NCI-H524 treated with DMSO at 0.1 percent for 48 hours (cell line): ENCODE results near the gene ATF6.

Experiments used
- DNase-seq: peaks from one replicate; lab custom pipeline; 2025; lab: John Stamatoyannopoulos, UW

Gene ATF6

GRCh38 chr1:161970036-161970435, 203.9 kb downstream of the ATF6 start:
- no peak for DNase-seq

- no peak for DNase-seq
Observed at GRCh38 chr1:161970633-161971032, 204.5 kb downstream of the ATF6 start.

- no peak for DNase-seq
Observed at GRCh38 chr1:161972828-161973227, 206.7 kb downstream of the ATF6 start.

GRCh38 chr1:161973924-161974845, 208.1 kb downstream of the ATF6 start:
- DNase-seq: no peak

GRCh38 chr1:161978011-161978790, 212.1 kb downstream of the ATF6 start:
- DNase-seq: no peak

- DNase-seq: no peak
Observed at GRCh38 chr1:161981126-161981525, 215.0 kb downstream of the ATF6 start.

GRCh38 chr1:161981735-161982506, 215.8 kb downstream of the ATF6 start:
- DNase-seq: no peak

GRCh38 chr1:161982507-161982895, 216.4 kb downstream of the ATF6 start:
- no peak for DNase-seq

- DNase-seq: no peak
Observed at GRCh38 chr1:161982917-161983316, 216.8 kb downstream of the ATF6 start.

- no peak for DNase-seq
Observed at GRCh38 chr1:161983725-161984124, 217.6 kb downstream of the ATF6 start.

- DNase-seq: no peak
Observed at GRCh38 chr1:161985301-161985822, 219.2 kb downstream of the ATF6 start.

- no peak for DNase-seq
Observed at GRCh38 chr1:161986328-161986727, 220.2 kb downstream of the ATF6 start.

- no peak for DNase-seq
Observed at GRCh38 chr1:161987303-161987702, 221.2 kb downstream of the ATF6 start.

GRCh38 chr1:161987872-161988271, 221.8 kb downstream of the ATF6 start:
- no peak for DNase-seq

GRCh38 chr1:161988413-161988812, 222.3 kb downstream of the ATF6 start:
- DNase-seq: no peak

GRCh38 chr1:161989108-161989507, 223.0 kb downstream of the ATF6 start:
- no peak for DNase-seq

- no peak for DNase-seq
Observed at GRCh38 chr1:161989786-161990185, 223.7 kb downstream of the ATF6 start.

GRCh38 chr1:161993576-161993975, 227.5 kb downstream of the ATF6 start:
- no peak for DNase-seq

GRCh38 chr1:161994175-161994668, 228.1 kb downstream of the ATF6 start:
- DNase-seq: no peak

GRCh38 chr1:161997152-161997551, 231.0 kb downstream of the ATF6 start:
- no peak for DNase-seq

GRCh38 chr1:161998811-161999210, 232.7 kb downstream of the ATF6 start:
- no peak for DNase-seq
